GM23248 (cell line): ENCODE results near the gene CD72. TPM values are rescaled to one million over a fixed set of nuclear protein-coding genes. Genes with fewer than 3 reads are reported as not detected.

ENCODE experiments used
- DNase-seq: peaks from one replicate; pipeline ENCODE4 v3.0.0-alpha.2; 2015
- H2AFZ ChIP-seq: fragments of 200-600 bp; sonication (generic); 2 replicates; pipeline ENCODE4 v1.6.1; 2016; ENCODE audit warnings: antibody characterized with exemption
- H3F3A ChIP-seq: fragments of 200-600 bp; sonication (generic); 2 replicates; pipeline ENCODE4 v1.6.1; 2016; ENCODE audit warnings: mild to moderate bottlenecking, antibody characterized with exemption, mixed run types; ENCODE audit not compliant: insufficient read depth
- H3K27ac ChIP-seq: fragments of 200-600 bp; sonication (generic); 2 replicates; pipeline ENCODE4 v1.5.1; 2016; ENCODE audit warnings: mild to moderate bottlenecking
- H3K27me3 ChIP-seq: fragments of 200-600 bp; sonication (generic); replicated peaks from 2 replicates; pipeline ENCODE4 v1.6.1; 2016; ENCODE audit warnings: mild to moderate bottlenecking; ENCODE audit not compliant: insufficient read depth
- H3K36me3 ChIP-seq: fragments of 200-600 bp; sonication (generic); 2 replicates; pipeline ENCODE4 v1.6.1; 2016; ENCODE audit warnings: low read depth, mild to moderate bottlenecking
- H3K4me1 ChIP-seq: fragments of 200-600 bp; sonication (generic); 2 replicates; pipeline ENCODE4 v1.6.1; 2016; ENCODE audit warnings: mild to moderate bottlenecking; ENCODE audit not compliant: insufficient read depth
- H3K4me2 ChIP-seq: fragments of 200-600 bp; sonication (generic); one replicate; pipeline ENCODE4 v1.6.1; 2016; ENCODE audit warnings: mild to moderate bottlenecking; ENCODE audit not compliant: unreplicated experiment
- H3K4me3 ChIP-seq: fragments of 200-600 bp; sonication (generic); 2 replicates; pipeline ENCODE4 v1.5.1; 2016; ENCODE audit warnings: mild to moderate bottlenecking
- H3K79me2 ChIP-seq: fragments of 200-600 bp; sonication (generic); 2 replicates; pipeline ENCODE4 v1.6.1; 2016; ENCODE audit warnings: mild to moderate bottlenecking; ENCODE audit not compliant: insufficient read depth
- H3K9ac ChIP-seq: fragments of 200-600 bp; sonication (generic); 2 replicates; pipeline ENCODE4 v1.6.1; 2016; ENCODE audit warnings: mild to moderate bottlenecking
- H3K9me2 ChIP-seq: fragments of 200-600 bp; sonication (generic); 2 replicates; pipeline ENCODE4 v1.6.1; 2016; ENCODE audit warnings: mixed run types, mild to moderate bottlenecking, moderate library complexity; ENCODE audit not compliant: insufficient read depth
- H3K9me3 ChIP-seq: fragments of 200-600 bp; sonication (generic); one replicate; pipeline ENCODE4 v1.6.1; 2017; ENCODE audit warnings: low read depth
- H4K20me1 ChIP-seq: fragments of 200-600 bp; sonication (generic); 2 replicates; pipeline ENCODE4 v1.6.0; 2016; ENCODE audit not compliant: insufficient read depth
- EZH2 ChIP-seq: fragments of 200-600 bp; sonication (generic); IDR thresholded peaks from 2 replicates; pipeline ENCODE4 v1.6.1; 2018; ENCODE audit warnings: antibody characterized with exemption, mild to moderate bottlenecking; ENCODE audit not compliant: insufficient read depth, poor library complexity, severe bottlenecking
- EZH2phosphoT487 ChIP-seq: fragments of 200-600 bp; sonication (generic); IDR thresholded peaks from 2 replicates; pipeline ENCODE4 v1.6.1; 2018; ENCODE audit warnings: antibody characterized with exemption, moderate library complexity, mild to moderate bottlenecking, low read depth; ENCODE audit not compliant: insufficient read depth
- WGBS, 2 experiments: methylation state at CpG; one replicate each; pipeline ENCODE4 v1.1.6; 2015 to 2017; ENCODE audit warnings: low lambda C conversion rate in 2 of 2, low coverage in 1 of 2; ENCODE audit errors: missing lambda C conversion rate in 2 of 2; 5-methylcytosine and 5-hydroxymethylcytosine counted together
- in situ Hi-C: fragments of 300-500 bp; cut with MboI; formaldehyde crosslinking; loops from 2 replicates; pipeline ENCODE4 v1.15.0; 2020
- polyA plus RNA-seq: library from polyadenylated mRNA; unstranded; fragments of >200 nt; fragmentation: Nextera tagmentation; extraction: Ambion mirVana; gene quantifications from 2 replicates; pipeline ENCODE4 v1.2.1, GENCODE V29; 2016
- total RNA-seq: library from RNA; depleted of rRNA; stranded (reverse); fragments of >200 nt; shearing (Covaris generic); gene quantifications from 2 replicates; pipeline ENCODE4 v1.2.3, GENCODE V29; 2014

The CD72 gene
- total and polyA plus RNA-seq, 2 experiments from 2014 or later = 1.6 to 3.9 TPM

DNA sequence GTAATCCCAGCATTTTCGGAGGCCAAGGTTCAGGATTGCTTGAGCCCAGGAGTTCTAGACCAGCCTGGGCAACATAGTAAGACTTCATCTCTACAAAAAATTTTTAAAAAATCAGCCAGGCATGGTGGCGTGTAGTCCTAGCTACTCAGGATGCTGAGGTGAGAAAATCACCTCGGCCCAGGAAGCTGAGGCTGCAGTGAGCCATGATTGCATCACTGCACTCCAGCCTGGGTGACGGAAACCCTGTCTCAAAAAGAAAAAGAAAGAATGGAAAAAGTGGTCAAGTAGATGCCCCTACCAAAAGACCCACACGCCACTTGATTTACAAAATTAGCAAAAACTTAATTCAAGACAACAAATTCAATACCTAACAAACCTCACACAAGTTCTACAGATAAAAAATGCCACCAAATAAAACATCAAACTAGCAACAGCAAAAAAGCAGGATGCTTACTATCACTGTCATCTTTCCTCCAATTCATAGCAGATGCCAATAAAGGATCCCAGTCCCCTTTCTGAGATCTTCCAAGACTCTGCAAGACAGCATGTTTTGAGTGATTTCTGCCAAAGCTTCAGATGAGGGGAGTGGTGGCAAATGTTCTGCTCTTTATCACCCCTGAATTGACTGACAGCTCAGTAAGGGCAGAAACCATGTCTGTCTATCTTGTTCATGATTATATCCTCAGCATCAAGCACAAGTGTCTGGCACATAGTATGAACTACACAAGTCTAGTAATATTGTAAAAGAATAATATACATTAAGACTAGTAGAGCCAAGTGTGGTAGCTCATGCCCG is 47.3 kb downstream of the CD72 start:
- TF ChIP-seq EZH2phosphoT487 = no peak
- no peak for TF ChIP-seq EZH2
- no peak for DNase-seq
- 79 to 80% methylated on average over 6 of the region's 6 CpGs for WGBS, 2 experiments
- Histone ChIP-seq H2AFZ (no peak overlapping the region), H3K79me2 (no peaks in the 10 kb centered on the region), H3K9ac (no peak overlapping the region), H3K27me3 (no peaks in the 10 kb centered on the region), H3K4me3 (no peak overlapping the region), H3K9me2 (no peaks in the 10 kb centered on the region), H3K9me3 (no peaks in the 10 kb centered on the region), H3F3A (peaks cover 9% of the 10 kb centered on the region), H4K20me1 (no peaks in the 10 kb centered on the region), H3K4me1 (peaks cover 10% of the 10 kb centered on the region; the same call in 1 of the 2 replicates), H3K4me2 (no peak overlapping the region), H3K36me3 (no peaks in the 10 kb centered on the region), H3K27ac (no peak overlapping the region)
- in situ Hi-C loops = no loop called here

DNA sequence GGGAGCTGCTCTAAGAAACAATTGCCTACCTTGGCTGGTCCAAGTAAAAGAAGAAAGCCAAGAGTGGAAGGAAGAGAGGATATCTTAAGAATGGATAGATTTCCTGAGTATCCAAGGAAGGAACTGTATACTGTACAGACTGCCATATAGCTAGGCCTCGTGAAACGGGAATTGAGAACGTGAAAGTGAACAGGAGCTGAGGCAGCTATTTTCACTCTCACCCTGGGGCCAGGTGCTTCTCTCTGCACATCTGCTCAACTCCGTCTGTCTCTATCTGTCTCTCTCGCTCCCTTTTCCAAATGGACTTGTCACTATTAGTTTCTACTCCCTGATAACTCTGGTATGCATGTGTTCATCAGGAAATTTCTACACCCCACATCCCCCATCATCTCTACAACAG is 49.0 kb downstream of the CD72 start:
- no peak for DNase-seq
- in situ Hi-C loops = no loop called here
- no peaks in the 10 kb centered on the region for H3K79me2 ChIP-seq
- H3K4me2 ChIP-seq = no peak overlapping the region
- H3F3A ChIP-seq = peaks cover 21% of the 10 kb centered on the region
- no peaks in the 10 kb centered on the region for H3K27me3 ChIP-seq
- H3K4me3 ChIP-seq = no peak overlapping the region
- no peaks in the 10 kb centered on the region for H4K20me1 ChIP-seq
- TF ChIP-seq EZH2phosphoT487 (no peak), EZH2 (no peak)
- no peak overlapping the region for H3K27ac ChIP-seq
- H3K9me3 ChIP-seq = no peaks in the 10 kb centered on the region
- no peaks in the 10 kb centered on the region for H3K9me2 ChIP-seq
- 80 to 86% methylated on average over 5 of the region's 5 CpGs for WGBS, 2 experiments
- H3K36me3 ChIP-seq = no peaks in the 10 kb centered on the region
- H3K4me1 ChIP-seq = peaks cover 21% of the 10 kb centered on the region; the same call in 1 of the 2 replicates
- H3K9ac ChIP-seq = no peak overlapping the region
- H2AFZ ChIP-seq = no peak overlapping the region

DNA sequence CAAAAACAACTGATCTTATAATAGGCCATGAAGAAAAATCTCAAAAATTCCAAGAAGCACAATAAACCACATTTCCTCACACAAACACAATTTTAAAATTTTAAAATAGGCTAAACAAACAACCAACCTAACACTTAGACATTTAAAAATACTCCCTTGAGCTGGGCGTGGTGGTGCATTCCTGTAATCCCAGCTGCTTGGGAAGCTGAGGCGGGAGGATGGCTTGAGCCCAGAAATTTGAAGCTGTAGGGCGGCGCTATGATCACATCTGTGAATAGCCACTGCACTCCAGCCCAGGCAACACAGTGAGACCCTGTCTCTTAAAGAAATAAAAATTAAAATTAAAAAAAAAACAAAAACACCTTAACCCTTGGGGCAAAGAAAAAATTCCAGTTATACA is 50.0 kb downstream of the CD72 start:
- Histone ChIP-seq H3F3A (peaks cover 28% of the 10 kb centered on the region), H3K9ac (no peak overlapping the region), H4K20me1 (no peaks in the 10 kb centered on the region), H3K27me3 (no peaks in the 10 kb centered on the region), H3K36me3 (no peaks in the 10 kb centered on the region), H3K4me3 (no peak overlapping the region), H3K4me1 (peaks cover 27% of the 10 kb centered on the region; the same call in 1 of the 2 replicates), H3K4me2 (no peak overlapping the region), H3K9me2 (no peaks in the 10 kb centered on the region), H3K79me2 (no peaks in the 10 kb centered on the region), H3K9me3 (no peaks in the 10 kb centered on the region), H3K27ac (no peak overlapping the region), H2AFZ (no peak overlapping the region)
- 59 to 70% methylated on average over 4 of the region's 4 CpGs for WGBS, 2 experiments
- in situ Hi-C loops = no loop called here
- TF ChIP-seq EZH2 = no peak
- no peak for TF ChIP-seq EZH2phosphoT487
- DNase-seq = no peak

DNA sequence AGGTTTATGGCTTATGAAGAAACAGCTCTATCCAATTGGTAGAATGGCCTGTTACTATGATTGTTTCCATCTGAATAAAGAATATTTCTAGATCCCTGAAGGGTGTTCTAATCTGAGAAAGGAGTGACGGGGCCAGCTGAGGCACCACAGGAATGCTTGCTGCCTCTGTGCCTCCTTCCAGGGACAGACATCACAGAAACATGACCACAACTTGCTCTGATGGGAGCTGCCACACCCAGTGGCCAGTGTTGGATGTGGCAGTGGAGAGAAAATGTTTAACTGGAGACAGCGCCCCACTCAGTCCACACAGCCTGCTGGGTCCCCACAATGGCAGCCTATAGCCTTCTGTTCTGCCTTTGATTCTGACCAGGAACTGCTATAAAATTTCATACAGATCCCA is 51.8 kb downstream of the CD72 start:
- in situ Hi-C loops = no loop called here
- Histone ChIP-seq H3K36me3 (peaks cover 7% of the 10 kb centered on the region), H3K9me3 (no peaks in the 10 kb centered on the region), H3K27me3 (no peaks in the 10 kb centered on the region), H3K4me1 (peaks cover 27% of the 10 kb centered on the region; the same call in 1 of the 2 replicates), H3K4me2 (no peak overlapping the region), H3K79me2 (no peaks in the 10 kb centered on the region), H3F3A (peaks cover 37% of the 10 kb centered on the region), H3K9ac (no peak overlapping the region), H3K4me3 (no peak overlapping the region), H3K27ac (peak overlapping the region; percentile 30; the same call in 1 of the 2 replicates), H2AFZ (no peak overlapping the region), H3K9me2 (no peaks in the 10 kb centered on the region), H4K20me1 (no peaks in the 10 kb centered on the region)
- DNase-seq = peak; percentile 74
- 77 to 80% methylated on average over 2 of the region's 2 CpGs for WGBS, 2 experiments
- TF ChIP-seq EZH2 (no peak), EZH2phosphoT487 (no peak)
